Neural progenitor cell (in vitro differentiated cells): Measurements from ENCODE around the gene LMTK2. TPM values are rescaled to one million over a fixed set of nuclear protein-coding genes. Genes with fewer than 3 reads are reported as not detected.
A peak's percentile ranks its signal among the peaks of the same experiment; 100 is the strongest.

Experiments used
- DNase-seq: peaks from one replicate; pipeline ENCODE4 v3.0.0-alpha.2; 2016; ENCODE audit warnings: low spot score
- H2AFZ ChIP-seq: fragments of 200-600 bp; sonication (generic); replicated peaks from 2 replicates; pipeline ENCODE4 v1.6.1; 2016; ENCODE audit warnings: antibody characterized with exemption
- H3F3A ChIP-seq: fragments of 200-600 bp; sonication (generic); 2 replicates; pipeline ENCODE4 v1.6.1; 2016; ENCODE audit warnings: antibody characterized with exemption, low read depth
- H3K27ac ChIP-seq: fragments of 200-600 bp; sonication (generic); 2 replicates; pipeline ENCODE4 v1.5.1; 2016; ENCODE audit warnings: mild to moderate bottlenecking
- H3K27me3 ChIP-seq: fragments of 200-600 bp; sonication (generic); 2 replicates; pipeline ENCODE4 v1.6.1; 2016; ENCODE audit warnings: mild to moderate bottlenecking, moderate library complexity
- H3K36me3 ChIP-seq: fragments of 200-600 bp; sonication (generic); 2 replicates; pipeline ENCODE4 v1.5.1; 2016
- H3K4me1 ChIP-seq: fragments of 200-600 bp; sonication (generic); 2 replicates; pipeline ENCODE4 v1.6.1; 2016; ENCODE audit warnings: mixed run types
- H3K4me2 ChIP-seq: fragments of 200-600 bp; sonication (generic); 2 replicates; pipeline ENCODE4 v1.6.1; 2016
- H3K4me3 ChIP-seq: fragments of 200-600 bp; sonication (generic); 2 replicates; pipeline ENCODE4 v1.5.1; 2016
- H3K79me2 ChIP-seq: fragments of 200-600 bp; sonication (generic); 2 replicates; pipeline ENCODE4 v1.6.1; 2016; ENCODE audit warnings: low read depth
- H3K9ac ChIP-seq: fragments of 200-600 bp; sonication (generic); 2 replicates; pipeline ENCODE4 v1.6.1; 2016
- H3K9me3 ChIP-seq: fragments of 200-600 bp; sonication (generic); 2 replicates; pipeline ENCODE4 v1.5.1; 2016; ENCODE audit warnings: low read depth
- H4K20me1 ChIP-seq: fragments of 200-600 bp; sonication (generic); 2 replicates; pipeline ENCODE4 v1.6.1; 2016; ENCODE audit warnings: low read depth
- H3K27ac Mint-ChIP-seq: 3 replicates; pipeline ENCODE4 v1.8.0; 2021; ENCODE audit warnings: mixed read lengths
- H3K27me3 Mint-ChIP-seq: 2 replicates; pipeline ENCODE4 v1.8.0; 2022; ENCODE audit warnings: low read depth, mild to moderate bottlenecking, inconsistent platforms, moderate library complexity, mixed read lengths; ENCODE audit not compliant: insufficient read depth
- H3K36me3 Mint-ChIP-seq: 3 replicates; pipeline ENCODE4 v1.8.0; 2021; ENCODE audit warnings: mixed read lengths
- H3K4me1 Mint-ChIP-seq: 3 replicates; pipeline ENCODE4 v1.8.0; 2021; ENCODE audit warnings: mixed read lengths
- H3K4me3 Mint-ChIP-seq: 3 replicates; pipeline ENCODE4 v1.8.0; 2021; ENCODE audit warnings: mild to moderate bottlenecking, moderate library complexity, mixed read lengths
- H3K9me3 Mint-ChIP-seq: 3 replicates; pipeline ENCODE4 v1.8.0; 2020; ENCODE audit warnings: mixed read lengths
- EZH2 ChIP-seq: fragments of 200-600 bp; sonication (generic); IDR thresholded peaks from 2 replicates; pipeline ENCODE4 v1.6.1; 2017; ENCODE audit warnings: antibody characterized with exemption, mild to moderate bottlenecking, moderate library complexity
- EZH2phosphoT487 ChIP-seq: fragments of 200-600 bp; sonication (generic); IDR thresholded peaks from 2 replicates; pipeline ENCODE4 v1.6.1; 2017; ENCODE audit warnings: antibody characterized with exemption
- total RNA-seq: library from RNA; depleted of rRNA; stranded (reverse); fragments of >200 nt; gene quantifications from 2 replicates; pipeline ENCODE4 v1.2.3, GENCODE V29; 2015; ENCODE audit warnings: low replicate concordance
- TF ChIP-seq, protein P1 (sequence below): fragments of 200-600 bp; sonication (generic); IDR thresholded peaks from 2 replicates; pipeline ENCODE4 v1.5.1; 2017; ENCODE audit warnings: antibody characterized with exemption, mild to moderate bottlenecking

The LMTK2 gene
- total RNA-seq, 1 donor from 2014 or later = 14.1 TPM

DNA sequence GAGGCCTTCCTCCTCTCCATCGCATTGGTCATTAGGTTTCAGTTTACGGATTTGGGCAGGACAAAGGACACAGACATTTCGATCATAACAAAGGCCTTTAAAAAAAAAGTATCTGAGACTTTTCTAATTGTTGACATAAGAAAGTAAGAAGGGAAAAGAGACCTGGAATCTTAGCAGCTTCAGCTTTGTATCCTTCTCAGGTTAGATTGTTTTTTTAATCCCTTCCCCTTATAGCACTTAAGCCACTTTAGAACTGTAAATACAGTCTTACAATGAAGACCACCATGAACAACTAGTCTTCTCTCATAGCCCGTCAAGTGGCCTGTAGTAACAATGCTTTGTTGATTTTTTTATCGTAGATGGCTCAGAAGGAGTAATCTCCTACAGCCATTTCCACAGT is 45.2 kb downstream of the LMTK2 start:
- DNase-seq = peak; percentile 44
- H3K4me1 ChIP-seq = peaks cover 13% of the 10 kb centered on the region
- H3F3A ChIP-seq = peaks cover 17% of the 10 kb centered on the region
- no peak overlapping the region for H3K9ac ChIP-seq
- peaks cover 13% of the 10 kb centered on the region for H4K20me1 ChIP-seq
- Mint-ChIP-seq H3K27me3 (no peaks in the 10 kb centered on the region), H3K36me3 (peaks cover 47% of the 10 kb centered on the region), H3K9me3 (peaks cover 3% of the 10 kb centered on the region), H3K27ac (no peak overlapping the region), H3K4me3 (no peak overlapping the region), H3K4me1 (no peaks in the 10 kb centered on the region)
- H3K79me2 ChIP-seq = peaks cover 7% of the 10 kb centered on the region
- no peaks in the 10 kb centered on the region for H3K9me3 ChIP-seq
- H3K4me2 ChIP-seq = no peak overlapping the region
- H3K36me3 ChIP-seq = peaks cover 7% of the 10 kb centered on the region
- no peak for TF ChIP-seq EZH2
- TF ChIP-seq, protein P1, sequence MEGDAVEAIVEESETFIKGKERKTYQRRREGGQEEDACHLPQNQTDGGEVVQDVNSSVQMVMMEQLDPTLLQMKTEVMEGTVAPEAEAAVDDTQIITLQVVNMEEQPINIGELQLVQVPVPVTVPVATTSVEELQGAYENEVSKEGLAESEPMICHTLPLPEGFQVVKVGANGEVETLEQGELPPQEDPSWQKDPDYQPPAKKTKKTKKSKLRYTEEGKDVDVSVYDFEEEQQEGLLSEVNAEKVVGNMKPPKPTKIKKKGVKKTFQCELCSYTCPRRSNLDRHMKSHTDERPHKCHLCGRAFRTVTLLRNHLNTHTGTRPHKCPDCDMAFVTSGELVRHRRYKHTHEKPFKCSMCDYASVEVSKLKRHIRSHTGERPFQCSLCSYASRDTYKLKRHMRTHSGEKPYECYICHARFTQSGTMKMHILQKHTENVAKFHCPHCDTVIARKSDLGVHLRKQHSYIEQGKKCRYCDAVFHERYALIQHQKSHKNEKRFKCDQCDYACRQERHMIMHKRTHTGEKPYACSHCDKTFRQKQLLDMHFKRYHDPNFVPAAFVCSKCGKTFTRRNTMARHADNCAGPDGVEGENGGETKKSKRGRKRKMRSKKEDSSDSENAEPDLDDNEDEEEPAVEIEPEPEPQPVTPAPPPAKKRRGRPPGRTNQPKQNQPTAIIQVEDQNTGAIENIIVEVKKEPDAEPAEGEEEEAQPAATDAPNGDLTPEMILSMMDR = no peak
- TF ChIP-seq EZH2phosphoT487 = peak; percentile 61
- no peaks in the 10 kb centered on the region for H3K27me3 ChIP-seq
- no peak overlapping the region for H3K4me3 ChIP-seq
- H3K27ac ChIP-seq = peak overlapping the region; percentile 9
- H2AFZ ChIP-seq = no peak overlapping the region

DNA sequence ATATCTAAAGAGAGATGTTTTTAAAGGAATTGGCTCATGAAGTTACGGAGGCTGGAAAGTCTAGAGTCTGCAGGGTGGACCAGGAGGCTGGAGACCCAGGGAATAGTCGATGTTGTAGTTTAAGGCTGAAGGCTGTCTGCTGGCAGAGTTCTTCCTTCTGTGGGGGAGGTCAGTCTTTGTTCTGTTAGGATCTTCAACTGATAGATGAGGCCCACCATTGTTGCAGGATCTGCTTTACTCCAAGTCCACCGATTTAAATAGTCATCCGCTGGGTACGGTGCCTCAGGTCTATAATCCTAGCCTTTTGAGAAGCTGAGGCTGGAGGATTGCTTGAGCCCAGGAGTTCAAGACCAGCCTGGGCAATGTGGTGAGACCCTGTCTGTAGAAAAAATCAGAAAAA is 50.0 kb downstream of the LMTK2 start:
- peaks cover 39% of the 10 kb centered on the region for H3K36me3 Mint-ChIP-seq
- Histone ChIP-seq H2AFZ (no peak overlapping the region), H3F3A (peaks cover 13% of the 10 kb centered on the region), H3K9me3 (no peaks in the 10 kb centered on the region), H3K4me2 (no peak overlapping the region), H3K36me3 (peaks cover 7% of the 10 kb centered on the region), H3K4me1 (peaks cover 7% of the 10 kb centered on the region), H3K9ac (no peak overlapping the region), H3K27ac (no peak overlapping the region), H3K79me2 (no peaks in the 10 kb centered on the region), H3K27me3 (no peaks in the 10 kb centered on the region), H3K4me3 (no peak overlapping the region), H4K20me1 (peaks cover 9% of the 10 kb centered on the region)
- TF ChIP-seq EZH2 (no peak), EZH2phosphoT487 (no peak)
- TF ChIP-seq, protein P1 = no peak
- no peaks in the 10 kb centered on the region for H3K27me3 Mint-ChIP-seq
- no peak overlapping the region for H3K27ac Mint-ChIP-seq
- no peak for DNase-seq
- no peaks in the 10 kb centered on the region for H3K4me1 Mint-ChIP-seq
- no peak overlapping the region for H3K4me3 Mint-ChIP-seq
- no peaks in the 10 kb centered on the region for H3K9me3 Mint-ChIP-seq

DNA sequence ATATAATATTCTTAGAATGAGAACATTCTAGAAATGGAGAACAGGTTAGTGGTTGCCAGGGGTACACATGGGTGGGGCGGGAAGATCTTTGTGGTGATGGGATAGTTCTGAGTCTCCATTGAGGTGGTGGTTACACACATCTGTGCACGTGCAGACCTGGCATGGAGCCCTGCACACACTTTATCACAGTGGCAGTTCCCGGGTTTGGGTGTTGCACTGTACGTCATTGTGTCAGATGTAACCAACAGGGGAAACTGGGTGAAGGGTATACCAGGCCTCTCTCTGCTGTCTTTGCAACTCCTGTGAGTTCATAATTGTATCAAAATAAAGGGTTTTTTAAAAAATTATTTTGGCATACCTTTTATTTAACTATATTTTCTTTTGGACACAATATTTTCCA is 51.1 kb downstream of the LMTK2 start:
- Histone ChIP-seq H3K79me2 (no peaks in the 10 kb centered on the region), H4K20me1 (no peaks in the 10 kb centered on the region), H3K27me3 (no peaks in the 10 kb centered on the region), H3K36me3 (peaks cover 7% of the 10 kb centered on the region), H3K4me2 (no peak overlapping the region), H2AFZ (no peak overlapping the region), H3K27ac (no peak overlapping the region), H3F3A (peaks cover 2% of the 10 kb centered on the region), H3K9ac (no peak overlapping the region), H3K4me1 (no peaks in the 10 kb centered on the region), H3K4me3 (no peak overlapping the region), H3K9me3 (no peaks in the 10 kb centered on the region)
- DNase-seq = no peak
- Mint-ChIP-seq H3K36me3 (peaks cover 32% of the 10 kb centered on the region), H3K4me1 (no peaks in the 10 kb centered on the region), H3K4me3 (no peak overlapping the region), H3K27me3 (no peaks in the 10 kb centered on the region), H3K9me3 (no peaks in the 10 kb centered on the region), H3K27ac (no peak overlapping the region)
- TF ChIP-seq EZH2phosphoT487 (no peak), EZH2 (no peak)
- TF ChIP-seq, protein P1 = no peak
